GM19324 (cell line): ENCODE measurements around the gene DPP7.
"Not testable (repeated sequence)": the region's sequence is repeated elsewhere in the genome, so short reads cannot be mapped to it uniquely, and the experiment has no call there.

ENCODE experiments used
- ATAC-seq: cut with Tn5 transposase; IDR thresholded peaks from one replicate; pipeline ENCODE4 v1.9.1; 2021; ENCODE audit warnings: mild to moderate bottlenecking, moderate library complexity; ENCODE audit not compliant: unreplicated experiment, low FRiP score

DPP7 gene

GRCh38 chr9:137130176-137130755, 15.7 kb upstream of the DPP7 start:
- no peak for ATAC-seq

- peak; percentile 83 for ATAC-seq
Observed at GRCh38 chr9:137129456-137130175, 15.1 kb upstream of the DPP7 start.

- ATAC-seq = peak; percentile 14
Observed at GRCh38 chr9:137128862-137129455, 14.4 kb upstream of the DPP7 start.

- no peak for ATAC-seq
Observed at GRCh38 chr9:137128158-137128861, 13.8 kb upstream of the DPP7 start.

- ATAC-seq = no peak
Observed at GRCh38 chr9:137127301-137128157, 13.0 kb upstream of the DPP7 start.

- ATAC-seq = no peak
Observed at GRCh38 chr9:137126786-137127185, 12.3 kb upstream of the DPP7 start.

- ATAC-seq = not testable (repeated sequence)
Observed at GRCh38 chr9:137123952-137124462, 9.5 kb upstream of the DPP7 start.

GRCh38 chr9:137123468-137123837, 8.9 kb upstream of the DPP7 start:
- no peak for ATAC-seq

GRCh38 chr9:137122796-137123467, 8.4 kb upstream of the DPP7 start:
- ATAC-seq = not testable (repeated sequence)

GRCh38 chr9:137121927-137122795, 7.6 kb upstream of the DPP7 start:
- not testable (repeated sequence) for ATAC-seq

GRCh38 chr9:137118092-137118603, 3.6 kb upstream of the DPP7 start:
- ATAC-seq = not testable (repeated sequence)

GRCh38 chr9:137117269-137117731, 2.8 kb upstream of the DPP7 start:
- ATAC-seq = no peak

- no peak for ATAC-seq
Observed at GRCh38 chr9:137116728-137117127, 2.2 kb upstream of the DPP7 start.

GRCh38 chr9:137116027-137116507, 1.5 kb upstream of the DPP7 start:
- ATAC-seq = no peak

- no peak for ATAC-seq
Observed at GRCh38 chr9:137115394-137116026, 977 bp upstream of the DPP7 start.

GRCh38 chr9:137114220-137114612, 317 bp downstream of the DPP7 start:
- peak; percentile 3 for ATAC-seq

- ATAC-seq = no peak
Observed at GRCh38 chr9:137113385-137114159, 961 bp downstream of the DPP7 start.
